HG03095 (cell line): ENCODE results near the gene TRMT44.
A peak's percentile ranks its signal among the peaks of the same experiment; 100 is the strongest.
"Not testable (repeated sequence)": the region's sequence is repeated elsewhere in the genome, so short reads cannot be mapped to it uniquely, and the experiment has no call there.

Experiments used
- ATAC-seq: cut with Tn5 transposase; IDR thresholded peaks from one replicate; pipeline ENCODE4 v1.9.1; 2021; ENCODE audit warnings: moderate library complexity; ENCODE audit not compliant: unreplicated experiment

TRMT44 gene

GRCh38 chr4:8405516-8405875 is 35.1 kb upstream of the TRMT44 start:
- ATAC-seq = no peak

DNA sequence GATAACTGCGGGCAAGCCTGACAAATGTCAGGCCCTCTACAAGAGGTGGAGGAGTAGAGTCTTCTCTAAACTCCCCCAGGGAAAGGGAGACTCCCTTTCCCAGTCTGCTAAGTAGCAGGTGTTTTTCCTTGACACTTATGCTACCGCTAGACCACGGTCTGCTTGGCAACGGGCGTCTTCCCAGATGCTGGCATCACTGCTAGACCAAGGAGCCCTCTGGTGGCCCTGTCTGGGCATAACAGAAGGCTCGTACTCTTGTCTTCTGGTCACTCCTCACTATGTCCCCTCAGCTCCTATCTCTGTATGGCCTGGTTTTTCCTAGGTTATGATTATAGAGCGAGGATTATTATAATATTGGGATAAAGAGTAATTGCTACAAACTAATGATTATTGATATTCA is 33.7 kb upstream of the TRMT44 start:
- ATAC-seq = not testable (repeated sequence)

DNA sequence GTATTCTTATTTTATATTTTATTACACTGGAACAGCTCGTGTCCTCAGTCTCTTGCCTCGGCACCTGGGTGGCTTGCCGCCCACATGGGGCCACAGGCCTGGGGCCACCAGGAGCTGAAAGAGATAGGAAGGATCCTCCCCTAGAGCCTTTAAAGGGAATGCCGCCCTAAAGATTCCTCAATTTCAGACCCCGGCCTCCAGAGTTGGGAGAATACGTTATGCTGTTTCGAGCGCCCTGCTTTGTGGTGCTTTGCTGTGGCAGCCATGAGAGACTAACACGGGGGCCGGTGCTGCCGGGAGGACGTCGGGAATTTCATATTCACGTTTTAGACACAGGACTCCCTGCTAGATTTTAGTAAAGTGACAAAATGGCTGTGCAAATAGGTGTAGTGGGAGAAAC is 33.3 kb upstream of the TRMT44 start:
- no peak for ATAC-seq

- ATAC-seq = no peak
Observed at GRCh38 chr4:8407756-8408155, 32.8 kb upstream of the TRMT44 start.

- ATAC-seq = no peak
Observed at GRCh38 chr4:8409264-8410065, 31.1 kb upstream of the TRMT44 start.

- ATAC-seq = no peak
Observed at GRCh38 chr4:8410066-8410625, 30.4 kb upstream of the TRMT44 start.

DNA sequence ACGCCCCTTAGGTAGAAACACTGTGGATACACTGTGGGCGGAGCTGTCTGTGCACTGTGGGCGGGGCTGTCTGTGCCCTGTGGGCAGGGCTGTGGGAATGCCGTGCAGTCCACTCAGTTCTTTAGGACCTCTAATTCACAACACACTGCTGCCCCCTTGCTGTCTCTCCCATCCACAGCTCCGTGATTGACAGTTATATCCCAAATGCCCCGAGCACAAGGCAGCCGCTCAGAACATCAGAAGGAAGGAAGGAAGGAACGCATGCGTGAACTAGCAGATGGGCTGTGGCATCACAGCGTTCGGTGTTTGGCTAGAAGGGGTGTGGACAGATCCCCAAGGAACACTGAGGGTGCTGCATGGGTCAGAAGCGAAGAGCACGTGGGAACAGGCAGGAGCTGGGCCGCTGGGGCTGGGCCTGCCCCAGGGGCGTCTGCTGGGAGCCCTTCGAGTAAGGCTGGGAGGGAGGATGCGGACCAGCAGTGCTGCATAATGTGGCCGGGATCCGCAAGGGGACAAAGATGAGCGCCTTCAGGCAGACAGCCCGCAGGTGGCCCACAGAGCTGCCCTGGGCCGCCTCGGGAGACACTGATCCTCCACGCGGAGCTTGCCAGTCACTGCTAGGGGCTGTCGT is 29.8 kb upstream of the TRMT44 start:
- no peak for ATAC-seq

- ATAC-seq = no peak
Observed at GRCh38 chr4:8411351-8412180, 29.0 kb upstream of the TRMT44 start.

- ATAC-seq = no peak
Observed at GRCh38 chr4:8412288-8412687, 28.3 kb upstream of the TRMT44 start.

- no peak for ATAC-seq
Observed at GRCh38 chr4:8414377-8414776, 26.2 kb upstream of the TRMT44 start.

DNA sequence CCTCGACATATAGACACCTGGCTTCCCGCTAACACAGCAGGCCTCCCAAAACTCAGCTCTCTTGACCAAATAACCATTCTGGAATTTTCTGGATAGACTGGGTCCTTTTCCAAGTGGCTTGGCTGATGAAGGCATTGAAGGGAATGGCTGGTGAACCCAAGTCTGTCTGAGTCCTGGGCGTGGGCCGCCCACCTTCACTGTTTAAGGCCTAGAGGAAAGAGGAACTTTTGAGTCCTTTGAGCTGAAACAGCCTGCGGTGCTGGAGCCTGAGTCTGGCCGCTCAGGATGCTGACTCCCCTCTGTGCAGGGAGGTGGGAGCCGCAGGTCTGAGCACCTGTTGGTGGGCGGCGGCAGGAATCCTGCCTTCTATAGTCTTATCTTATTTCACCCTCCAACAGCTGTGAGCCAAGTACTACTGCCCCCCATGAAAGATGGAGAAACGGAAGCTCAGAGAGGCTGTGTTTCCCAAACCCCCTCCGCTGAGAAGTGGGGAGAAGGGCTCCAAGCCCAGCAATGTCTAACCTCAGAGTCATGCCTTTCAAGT is 23.4 kb upstream of the TRMT44 start:
- ATAC-seq = no peak

GRCh38 chr4:8419222-8420041 is 21.1 kb upstream of the TRMT44 start:
- ATAC-seq = peak; percentile 68

- ATAC-seq = not testable (repeated sequence)
Observed at GRCh38 chr4:8420151-8420550, 20.4 kb upstream of the TRMT44 start.

- no peak for ATAC-seq
Observed at GRCh38 chr4:8422327-8422726, 18.2 kb upstream of the TRMT44 start.

DNA sequence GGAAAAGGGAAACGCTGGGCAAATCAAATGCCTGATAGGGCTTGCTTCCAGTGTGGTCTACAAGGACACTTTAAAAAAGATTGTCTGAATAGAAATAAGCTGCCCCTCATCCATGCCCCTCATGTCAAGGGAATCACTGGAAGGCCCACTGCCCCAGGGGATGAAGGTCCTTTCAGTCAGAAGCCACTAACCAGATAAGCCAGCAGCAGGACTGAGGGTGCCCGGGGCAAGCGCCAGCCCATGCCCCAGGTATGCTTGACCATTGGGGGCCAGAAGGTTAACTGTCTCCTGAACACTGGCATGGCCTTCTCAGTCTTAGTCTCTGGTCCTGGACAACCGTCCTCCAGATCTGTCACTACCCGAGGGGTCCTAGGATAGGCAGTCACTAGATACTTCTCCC is 17.8 kb upstream of the TRMT44 start:
- ATAC-seq = no peak

DNA sequence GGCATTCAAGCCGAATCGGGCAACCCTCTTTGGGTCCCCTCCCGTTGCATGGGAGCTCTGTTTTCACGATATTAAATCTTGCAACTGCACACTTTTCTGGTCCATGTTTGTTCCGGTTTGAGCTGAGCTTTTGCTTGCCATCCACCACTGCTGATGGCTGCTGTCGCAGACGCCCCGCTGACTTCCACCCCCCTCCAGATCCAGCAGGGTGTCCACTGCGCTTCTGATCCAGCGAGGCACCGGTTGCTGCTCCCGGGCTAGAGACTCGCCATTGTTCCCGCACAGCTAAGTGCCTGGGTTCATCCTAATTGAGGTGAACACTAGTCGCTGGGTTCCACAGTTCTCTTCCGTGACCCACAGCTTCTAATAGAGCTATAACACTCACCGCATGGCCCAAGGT is 13.3 kb upstream of the TRMT44 start:
- no peak for ATAC-seq

DNA sequence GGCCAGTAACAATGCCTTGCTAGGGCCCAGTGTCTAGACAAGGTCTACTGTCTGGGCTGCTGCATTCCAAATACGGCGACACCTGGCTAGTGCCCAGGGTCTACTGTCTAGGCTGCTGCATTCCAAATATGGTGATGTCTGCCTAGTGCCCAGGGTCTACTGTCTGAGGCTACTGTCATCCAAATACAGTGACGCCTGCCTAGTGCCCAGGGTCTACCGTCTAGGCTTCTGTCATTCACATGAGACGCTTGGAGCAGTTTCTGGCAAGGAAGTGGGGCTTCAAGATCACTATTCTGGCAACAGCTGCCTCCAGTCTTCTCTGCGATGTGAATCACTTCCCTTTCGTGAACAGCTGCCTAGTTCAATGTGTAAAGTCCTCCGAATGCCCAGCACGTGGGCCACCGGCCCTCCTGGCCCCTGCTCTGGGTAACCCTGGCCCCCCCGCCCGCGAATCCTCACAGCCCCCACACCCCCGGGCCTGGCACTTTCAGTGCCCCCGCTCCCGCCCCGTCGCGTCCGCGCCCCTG is 12.8 kb upstream of the TRMT44 start:
- ATAC-seq = peak; percentile 66

DNA sequence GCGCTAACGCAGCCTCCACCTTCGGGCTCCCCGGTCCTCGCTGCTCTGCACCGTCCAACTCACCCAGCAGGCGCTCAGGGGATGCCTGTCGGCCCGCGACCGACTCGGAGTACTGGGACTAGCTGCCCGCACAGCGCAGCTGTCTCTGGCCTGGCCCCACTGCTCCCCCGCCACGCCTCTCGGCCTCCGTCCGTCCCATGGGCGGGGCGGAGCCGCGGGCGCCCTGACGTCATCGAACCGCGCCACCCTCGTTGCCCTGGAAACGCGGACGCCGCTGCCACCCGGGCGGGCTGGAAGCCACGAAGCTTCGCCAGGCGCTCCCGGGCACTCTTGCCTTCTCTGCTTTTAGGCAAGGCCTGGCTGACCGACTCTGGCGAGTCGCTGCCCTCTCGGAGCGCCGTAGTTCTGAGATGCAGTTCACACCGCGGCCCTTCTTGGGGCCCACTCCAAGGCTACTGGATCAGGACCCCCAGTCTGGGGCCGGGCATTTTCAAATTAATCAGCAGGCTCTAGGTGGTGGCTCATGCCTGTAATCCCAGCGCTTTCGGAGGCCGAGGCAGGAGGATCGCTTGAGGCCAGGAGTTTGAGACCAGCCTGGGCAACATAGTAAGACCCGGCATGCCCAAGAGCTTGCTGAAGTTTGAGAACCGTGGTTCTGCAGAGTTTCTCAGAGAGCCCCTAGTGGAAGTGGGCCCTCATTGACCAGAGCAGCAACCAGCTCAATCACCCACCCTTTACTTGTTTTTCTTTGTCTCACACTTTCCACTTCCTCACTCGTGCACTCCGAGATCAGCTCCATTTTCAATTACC is 12.1 kb upstream of the TRMT44 start:
- peak; percentile 86 for ATAC-seq

- ATAC-seq = no peak
Observed at GRCh38 chr4:8431553-8431952, 9.0 kb upstream of the TRMT44 start.
